ENCODE results near the gene PCDH9.

Gene PCDH9

DNA sequence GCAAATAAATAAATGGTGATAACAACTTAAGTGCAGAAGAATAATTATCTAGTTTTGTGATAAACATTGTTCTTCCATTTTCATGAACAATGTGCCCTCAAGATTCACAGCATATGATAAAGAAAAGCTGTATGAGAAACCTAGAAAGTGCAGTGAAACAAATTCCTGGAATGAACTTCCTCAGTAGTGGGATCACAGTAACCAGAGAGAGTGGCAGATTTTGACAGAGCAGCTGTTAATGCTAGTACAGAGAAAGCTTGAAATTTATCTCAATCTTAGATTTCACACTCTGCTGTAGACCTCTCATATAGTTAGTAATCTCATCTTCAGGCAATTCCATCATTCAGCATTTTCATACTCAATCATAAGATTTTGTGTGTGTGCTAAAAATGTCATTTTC is 664.9 kb downstream of the PCDH9 start:
- DNase-seq (ENCODE audit: low spot score), result no peak

DNA sequence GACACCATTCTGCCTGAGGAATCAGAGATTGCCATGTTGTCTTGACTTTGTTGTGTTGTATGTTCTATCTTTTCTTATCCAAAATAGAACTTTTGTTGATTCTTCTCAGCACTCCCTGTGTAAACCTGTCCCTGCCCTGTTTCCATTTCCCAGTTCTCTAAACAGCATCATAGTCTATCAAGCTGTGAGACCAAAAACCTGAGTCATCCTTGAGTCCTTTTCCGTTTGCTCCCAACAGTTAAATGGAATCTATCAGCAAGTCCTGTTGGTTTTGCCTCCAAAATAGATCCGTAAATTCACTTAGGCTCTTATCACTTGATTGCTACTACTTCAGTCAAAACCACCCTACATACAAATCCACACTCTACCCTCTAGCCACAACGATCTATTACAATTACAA is 667.1 kb downstream of the PCDH9 start:
- DNase-seq (ENCODE audit: low spot score), result no peak

DNA sequence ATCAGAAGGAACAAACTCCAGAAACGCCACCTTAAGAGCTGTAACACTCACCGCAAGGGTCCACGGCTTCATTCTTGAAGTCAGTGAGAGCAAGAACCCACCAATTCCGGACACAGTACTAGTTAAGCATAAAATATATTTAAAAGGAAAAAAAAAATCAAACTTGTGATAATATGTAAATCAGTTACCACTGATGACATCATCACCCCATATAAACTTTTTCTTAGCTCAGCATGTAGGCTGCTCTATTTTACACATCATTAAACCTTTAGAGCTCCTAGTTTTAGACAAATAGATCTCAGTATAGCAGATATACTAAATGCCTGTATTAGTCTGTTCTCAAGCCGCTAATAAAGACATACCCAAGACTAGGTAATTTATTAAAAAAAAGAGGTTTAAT is 668.1 kb downstream of the PCDH9 start:
- no peak for DNase-seq (ENCODE audit: low spot score)

DNA sequence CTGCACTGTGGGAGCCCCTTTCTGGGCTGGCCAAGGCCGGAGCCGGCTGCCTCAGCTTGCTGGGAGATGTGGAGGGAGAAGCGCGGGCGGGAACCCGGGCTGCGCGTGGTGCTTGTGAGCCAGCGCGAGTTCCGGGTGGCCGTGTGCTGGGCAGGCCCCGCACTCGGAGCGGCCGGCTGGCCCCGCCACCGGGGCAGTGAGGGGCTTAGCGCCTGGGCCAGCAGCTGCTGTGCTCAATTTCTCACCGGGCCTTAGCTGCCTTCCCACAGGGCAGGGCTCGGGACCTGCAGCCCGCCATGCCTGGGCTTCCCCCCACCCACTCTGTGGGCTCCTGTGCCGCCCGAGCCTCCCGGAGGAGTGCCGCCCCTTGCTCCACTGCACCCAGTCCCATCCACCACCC is 669.1 kb downstream of the PCDH9 start:
- no peak for DNase-seq (ENCODE audit: low spot score)

DNA sequence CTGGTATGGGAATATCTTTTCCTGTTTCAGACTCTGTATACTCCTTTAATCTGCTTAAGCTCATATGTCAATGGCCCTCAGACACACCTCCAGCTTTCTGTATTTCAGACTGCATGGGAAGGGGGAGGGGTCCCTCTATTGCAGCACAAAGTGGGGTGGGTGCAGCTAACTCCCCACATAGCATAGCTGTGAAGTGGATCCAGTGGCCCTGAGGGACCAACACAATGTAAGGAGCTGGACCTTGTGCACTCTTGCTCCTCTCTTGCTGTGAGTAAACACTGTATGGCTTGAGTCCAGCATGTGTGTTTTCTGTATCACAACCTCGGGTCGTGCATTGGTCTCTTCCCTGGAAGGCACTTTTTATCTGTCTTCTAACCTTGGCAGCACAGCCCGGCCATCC is 669.9 kb downstream of the PCDH9 start:
- no peak for DNase-seq (ENCODE audit: low spot score)

DNA sequence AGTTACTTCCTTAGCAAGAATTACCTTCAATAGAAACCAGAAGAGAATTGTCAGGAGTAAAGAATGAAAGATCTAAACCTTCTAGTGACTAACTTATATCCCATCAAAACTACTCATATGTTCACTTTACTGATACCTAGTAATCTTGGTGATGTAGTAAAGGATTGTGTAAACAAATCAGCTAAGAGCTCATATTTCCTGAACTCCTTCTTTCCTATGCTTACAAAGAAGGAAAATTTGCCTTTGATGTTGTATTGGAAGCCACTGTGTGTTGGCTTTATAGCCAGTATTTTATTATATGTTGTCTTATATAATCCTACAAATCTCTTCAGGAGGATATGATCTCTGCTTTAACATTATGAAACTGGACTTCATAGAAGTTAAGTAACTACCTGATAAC is 671.0 kb downstream of the PCDH9 start:
- no peak for DNase-seq (ENCODE audit: low spot score)

DNA sequence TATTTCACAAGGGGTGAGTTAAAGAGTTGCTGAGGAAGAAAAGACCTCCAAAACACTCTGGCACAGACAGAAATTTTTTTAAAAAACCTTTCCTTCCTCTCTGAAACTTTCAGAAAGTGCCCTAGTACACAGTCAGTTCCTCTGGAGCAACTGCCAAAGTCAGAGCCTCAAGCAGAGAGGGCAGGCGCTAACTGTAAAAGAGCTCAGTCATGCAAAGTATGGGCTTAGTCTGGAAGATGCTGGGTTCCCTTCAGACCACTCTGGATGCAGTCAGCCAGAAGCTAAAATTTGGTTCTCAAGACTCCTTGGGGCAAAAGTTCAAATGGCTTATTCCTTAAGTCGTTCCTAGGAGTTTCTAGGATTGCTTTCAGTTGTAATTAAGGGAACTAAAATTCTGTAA is 671.6 kb downstream of the PCDH9 start:
- DNase-seq (ENCODE audit: low spot score), result no peak

DNA sequence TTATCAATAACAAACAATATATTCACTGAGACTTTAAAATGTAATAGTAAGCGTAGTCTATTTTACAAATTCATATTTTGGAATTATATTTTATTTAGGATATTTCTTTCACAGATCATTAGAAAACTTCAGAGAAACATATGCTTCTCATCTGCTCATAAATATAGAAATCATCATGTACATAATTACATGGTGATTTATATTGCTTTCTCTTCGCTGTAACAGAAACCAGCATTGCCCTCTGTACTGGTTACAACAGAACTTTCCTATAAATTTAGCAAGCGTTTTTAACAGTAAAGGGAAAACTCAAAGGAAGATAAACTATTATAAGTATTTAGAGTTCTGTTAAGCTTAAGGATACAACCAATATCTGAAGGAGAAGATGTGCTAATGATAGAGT is 672.8 kb downstream of the PCDH9 start:
- no peak for DNase-seq (ENCODE audit: low spot score)

DNA sequence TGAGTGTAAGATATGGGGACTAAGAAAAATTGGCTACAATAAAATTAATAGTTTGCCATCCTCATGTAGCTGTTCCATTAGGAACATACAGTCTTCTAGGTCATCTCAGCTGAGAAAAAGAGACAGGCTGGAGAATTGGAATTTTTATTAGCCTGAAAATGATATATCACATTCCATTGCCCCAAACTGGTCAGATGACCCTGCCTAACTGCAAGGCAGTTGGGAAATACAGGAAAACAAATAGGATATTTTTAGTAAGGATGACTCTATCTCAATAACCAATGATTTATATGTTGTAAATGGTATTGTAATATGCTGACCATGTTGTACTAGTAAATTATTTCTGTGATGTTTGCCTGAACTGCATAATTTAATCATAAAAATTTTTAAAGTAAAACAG is 673.8 kb downstream of the PCDH9 start:
- DNase-seq (ENCODE audit: low spot score), result no peak

DNA sequence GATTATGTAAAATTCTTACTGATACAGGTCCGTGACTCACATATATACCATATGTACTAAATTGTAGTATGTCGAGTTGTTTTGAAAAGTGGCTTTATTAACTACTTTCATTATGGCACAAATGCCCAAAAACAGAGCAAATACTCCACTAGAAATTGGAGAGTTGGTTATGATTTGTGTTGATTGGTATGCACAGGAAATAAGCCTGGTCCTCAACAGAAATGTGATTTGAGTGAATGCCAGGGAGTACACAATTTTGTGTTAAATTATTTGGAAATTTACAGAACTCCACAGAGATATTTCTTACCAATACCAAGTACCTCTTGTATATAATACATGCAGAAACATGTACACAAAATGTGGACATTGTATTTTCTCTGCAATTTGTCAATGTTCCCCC is 676.7 kb downstream of the PCDH9 start:
- DNase-seq (ENCODE audit: low spot score), result no peak

DNA sequence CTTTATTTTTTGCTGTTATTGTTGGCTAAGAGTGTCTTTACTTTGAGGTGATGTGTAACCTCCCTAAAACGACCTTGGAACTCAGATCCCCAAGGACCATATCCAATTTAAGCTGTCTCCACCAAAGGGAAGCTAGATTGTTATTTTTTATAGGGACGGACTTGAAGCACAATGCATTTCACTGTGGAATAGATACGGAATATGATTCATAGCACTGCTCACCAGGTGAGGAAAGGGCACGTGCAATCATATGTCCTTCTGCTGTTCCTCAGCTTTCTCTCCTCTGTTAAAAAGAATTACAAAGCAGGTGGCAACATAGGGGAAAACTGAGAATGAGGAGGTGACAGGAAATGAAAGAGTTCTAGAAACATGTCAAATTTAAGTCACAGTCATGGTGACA is 679.0 kb downstream of the PCDH9 start:
- DNase-seq (ENCODE audit: low spot score), result no peak

DNA sequence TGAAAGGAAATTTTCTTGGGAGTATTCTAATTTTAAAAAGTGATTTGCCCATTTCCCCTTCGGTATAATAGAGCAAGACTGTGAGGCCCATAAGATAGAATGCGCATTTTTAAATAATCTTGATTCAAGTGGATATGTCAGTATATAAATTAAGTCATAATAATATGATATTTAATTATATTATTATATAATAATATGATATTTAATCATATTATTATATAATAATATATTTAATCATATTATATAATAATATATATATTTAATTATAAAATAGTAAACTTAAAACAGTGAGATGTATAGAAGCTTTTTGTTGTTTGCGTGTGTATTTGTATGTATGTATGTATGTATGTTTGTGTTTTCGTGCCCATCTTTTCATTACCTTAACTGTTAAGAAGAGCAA is 682.5 kb downstream of the PCDH9 start:
- DNase-seq (ENCODE audit: low spot score), result no peak

DNA sequence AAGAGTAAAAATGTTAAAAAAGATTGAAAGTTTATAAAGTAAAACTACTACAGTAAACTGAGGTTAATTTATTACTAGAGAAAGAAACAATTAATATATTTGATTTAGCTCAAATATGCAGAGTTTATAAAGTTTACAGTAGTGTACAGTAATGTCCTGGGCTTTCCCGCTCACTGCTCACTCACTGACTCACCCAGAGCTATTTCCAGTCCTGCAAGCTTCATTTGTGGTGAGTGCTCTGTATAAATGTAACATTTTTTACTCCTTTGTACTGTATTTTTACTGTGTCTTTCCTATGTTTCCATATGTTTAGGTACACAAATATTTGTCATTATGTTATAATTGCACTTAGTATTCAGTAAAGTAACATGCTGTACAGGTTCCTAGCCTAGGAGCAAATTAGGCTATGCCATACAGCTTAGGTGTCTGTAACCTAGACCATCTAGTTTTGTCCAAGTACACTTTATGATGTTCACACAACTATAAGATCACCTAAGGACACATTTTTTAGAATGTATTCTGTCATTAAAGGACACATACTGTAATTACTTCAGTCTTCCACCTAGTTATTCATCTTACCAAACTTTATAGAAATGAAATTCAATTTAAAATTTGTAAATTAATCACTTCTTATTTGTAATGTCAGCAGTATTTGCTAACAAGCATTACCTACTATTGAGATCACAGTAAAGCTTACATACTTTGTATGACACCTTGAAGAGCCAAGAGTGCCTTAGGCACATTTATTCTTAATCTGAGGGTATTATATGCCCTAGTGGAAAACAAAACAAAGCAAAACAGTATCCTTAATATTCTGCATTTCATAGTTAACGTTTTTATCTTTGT is 683.4 kb downstream of the PCDH9 start:
- no peak for DNase-seq (ENCODE audit: low spot score)

DNA sequence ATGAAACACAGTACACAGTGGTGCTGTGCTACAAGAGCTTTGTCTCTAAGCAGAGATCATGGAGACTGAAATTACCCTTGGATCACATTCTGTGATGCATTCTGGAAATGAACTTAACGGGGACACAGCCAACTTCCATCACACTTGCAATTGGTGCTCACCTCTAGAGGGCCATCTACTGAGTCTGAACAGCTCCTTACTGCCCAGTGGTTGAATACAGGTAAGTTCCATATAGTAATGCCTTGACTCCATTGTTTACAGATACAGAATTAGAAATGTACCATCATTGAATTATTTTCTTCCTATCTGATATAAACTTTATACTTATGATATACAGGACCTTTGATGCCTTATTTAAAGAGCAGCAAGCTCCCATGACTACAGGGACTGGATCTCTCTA is 686.4 kb downstream of the PCDH9 start:
- no peak for DNase-seq (ENCODE audit: low spot score)

DNA sequence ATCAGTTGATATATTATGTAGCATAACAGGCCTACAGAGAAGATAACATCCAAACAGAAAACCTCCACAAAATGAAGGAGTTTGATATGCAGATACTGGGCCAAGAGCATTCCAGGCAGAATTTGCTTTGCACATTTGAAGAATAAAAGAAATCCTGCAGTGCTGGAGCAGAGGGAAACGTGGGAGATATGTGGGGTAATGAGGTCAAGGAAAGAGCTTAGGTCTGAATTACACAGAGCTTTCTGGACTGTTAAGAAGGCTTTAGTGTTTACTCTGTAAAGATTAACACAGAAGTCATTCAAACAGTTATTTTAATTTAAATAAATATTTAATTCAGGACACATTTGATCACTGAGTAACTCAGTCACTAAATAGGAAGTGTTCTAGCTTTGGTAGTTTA is 692.7 kb downstream of the PCDH9 start:
- DNase-seq (ENCODE audit: low spot score), result no peak

DNA sequence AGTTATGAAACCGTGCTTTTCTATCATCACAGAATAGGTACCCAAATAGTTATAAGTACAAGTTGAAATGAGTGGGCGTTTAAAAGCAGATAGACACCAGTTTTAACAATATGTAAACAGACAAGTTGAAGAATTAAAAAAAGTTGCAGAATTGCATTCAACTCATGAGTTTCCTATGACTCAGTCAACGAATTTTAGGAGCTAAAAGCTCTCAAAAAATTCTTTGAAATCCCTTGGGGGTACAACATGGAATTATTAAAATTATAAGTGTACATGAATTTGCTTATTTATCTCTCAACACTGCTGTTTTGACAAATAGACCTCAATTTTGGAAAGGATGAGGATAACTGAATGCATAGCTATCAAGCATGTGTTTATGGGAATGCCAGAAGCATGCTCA is 693.4 kb downstream of the PCDH9 start:
- no peak for DNase-seq (ENCODE audit: low spot score)

DNA sequence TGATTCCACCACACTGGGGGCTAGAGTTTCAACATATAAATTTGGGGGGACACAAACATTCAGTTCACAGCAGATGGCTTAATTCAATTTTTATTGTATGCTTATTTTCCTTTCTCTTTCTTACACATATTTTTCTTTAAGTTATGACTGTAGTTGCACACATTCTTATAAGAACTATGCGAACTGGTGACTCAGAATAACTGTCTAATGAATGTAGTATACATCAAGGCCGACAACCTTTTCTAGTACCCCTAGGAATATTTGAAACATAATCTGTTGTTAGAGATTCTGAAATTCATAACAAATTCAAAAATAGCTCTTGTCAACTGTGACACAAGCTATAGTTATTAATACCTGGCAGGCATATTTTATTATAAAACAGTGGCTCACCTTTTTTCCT is 695.6 kb downstream of the PCDH9 start:
- no peak for DNase-seq (ENCODE audit: low spot score)

DNA sequence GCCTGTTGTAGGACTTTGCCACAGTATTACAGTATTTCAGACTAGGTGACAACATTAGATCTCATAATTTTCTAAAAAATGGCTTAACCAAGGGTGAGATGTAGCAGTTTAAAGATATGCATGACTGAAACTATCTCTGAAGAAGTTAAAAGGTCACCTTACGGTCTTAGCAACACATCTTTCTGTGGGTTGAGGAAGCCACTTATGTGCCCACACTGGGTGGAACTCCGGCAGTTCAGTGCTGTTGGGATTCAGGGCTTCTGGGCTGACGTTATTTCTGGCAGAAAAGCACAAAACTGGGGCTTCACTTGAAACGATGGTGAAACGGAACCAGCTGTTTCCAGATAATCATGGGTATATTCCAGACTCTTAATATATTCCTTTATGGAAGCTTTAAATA is 697.3 kb downstream of the PCDH9 start:
- no peak for DNase-seq (ENCODE audit: low spot score)

DNA sequence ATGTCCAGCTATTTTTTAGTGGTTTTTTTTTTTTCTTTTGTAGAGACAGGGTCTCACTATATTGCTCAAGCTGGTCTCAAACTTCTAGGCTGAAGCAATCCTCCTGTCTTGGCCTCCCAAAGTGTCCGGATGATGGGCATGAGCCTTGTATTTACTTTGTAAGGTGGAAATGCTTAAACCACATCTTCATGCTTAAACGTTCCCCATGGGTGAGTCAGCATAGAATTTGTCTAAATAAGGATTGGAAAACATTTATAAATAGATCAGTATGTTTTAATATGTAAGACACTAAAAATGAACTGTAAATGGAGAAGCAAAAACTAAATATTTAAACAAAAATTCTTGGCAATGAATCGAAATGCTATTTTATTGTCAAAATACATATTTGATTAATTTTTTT is 698.0 kb downstream of the PCDH9 start:
- DNase-seq (ENCODE audit: low spot score), result no peak

DNA sequence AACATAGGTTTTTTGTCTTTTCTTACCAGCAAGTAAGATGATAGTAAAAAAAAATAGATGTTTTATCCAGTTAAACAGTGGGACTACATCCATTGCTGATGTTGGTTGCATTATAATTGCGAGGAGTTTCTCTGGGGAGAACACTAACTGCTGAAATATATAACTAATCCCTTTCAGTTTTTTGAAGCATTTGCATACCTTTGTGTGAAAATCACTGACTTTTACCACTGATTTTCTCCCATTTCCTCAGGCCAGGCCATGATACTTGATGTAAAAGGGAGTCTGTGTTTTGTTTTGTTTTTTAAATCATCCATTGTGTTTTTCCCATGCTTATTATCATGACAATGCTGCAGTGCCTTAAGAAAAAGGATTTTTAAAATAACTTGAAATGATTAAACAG is 699.5 kb downstream of the PCDH9 start:
- no peak for DNase-seq (ENCODE audit: low spot score)

DNA sequence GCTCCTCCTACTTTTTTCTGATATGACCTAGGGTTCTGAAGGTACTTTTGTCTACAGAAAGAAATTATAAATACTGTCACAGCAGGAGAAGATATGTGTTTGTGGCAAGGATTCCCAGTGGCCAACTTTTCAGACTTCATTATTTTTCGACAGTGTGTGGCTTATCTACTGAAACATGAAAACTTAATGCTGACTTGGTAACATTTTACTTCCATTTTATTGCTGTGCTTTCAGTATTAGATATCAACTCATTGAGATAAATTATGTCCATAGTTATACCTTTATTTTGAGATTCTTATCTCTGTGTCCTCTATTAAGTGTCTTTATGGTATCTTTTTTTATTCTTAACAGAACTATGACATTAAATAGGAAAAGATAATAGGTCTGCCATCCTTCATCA is 700.0 kb downstream of the PCDH9 start:
- no peak for DNase-seq (ENCODE audit: low spot score)

DNA sequence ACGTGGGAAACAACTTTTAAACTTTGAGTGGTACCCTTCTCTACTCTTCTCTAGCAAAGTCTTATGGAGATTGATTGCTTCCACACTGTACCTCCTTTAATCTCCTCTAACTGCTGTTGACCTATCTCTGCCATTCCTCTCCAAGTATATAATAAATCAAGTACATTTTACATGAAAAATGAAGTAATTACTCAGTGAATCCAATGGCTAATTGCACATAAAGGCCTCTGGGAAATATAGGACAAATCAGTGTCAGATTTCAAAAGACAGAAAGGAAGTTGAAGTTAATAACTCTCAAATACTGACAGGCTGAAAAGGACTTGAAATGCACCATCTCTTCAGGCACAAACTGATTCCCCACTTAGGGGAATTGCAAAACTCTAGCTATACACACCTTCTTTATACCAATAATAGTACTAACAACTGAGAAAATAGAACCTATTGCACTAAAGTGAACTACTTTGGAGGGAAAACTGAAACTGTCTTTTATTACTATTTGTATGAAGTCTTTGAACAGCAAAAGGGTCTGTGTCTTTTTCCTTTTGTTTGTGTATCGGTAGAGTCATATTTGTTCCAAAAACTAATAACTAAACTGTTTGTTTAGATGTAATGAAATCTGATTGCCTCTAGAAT is 701.1 kb downstream of the PCDH9 start:
- no peak for DNase-seq (ENCODE audit: low spot score)

DNA sequence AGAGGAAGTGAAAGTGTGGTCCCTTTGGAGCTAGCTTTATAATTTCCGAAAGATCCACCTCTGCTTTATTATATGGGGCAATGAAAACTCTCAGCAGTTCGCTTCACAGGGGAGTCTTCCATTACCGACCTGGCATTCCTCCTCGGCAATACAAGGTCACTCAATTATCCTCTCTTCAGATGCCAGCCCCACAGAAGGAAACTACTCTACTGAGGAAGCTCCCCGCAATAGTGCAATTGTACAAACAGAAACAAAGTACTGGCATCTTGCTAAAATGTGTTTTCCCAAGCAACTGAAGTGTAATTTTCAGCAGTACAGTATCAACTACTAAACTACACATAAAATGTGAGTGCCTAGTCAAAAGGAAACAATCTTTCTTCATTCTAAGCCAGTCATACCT is 702.0 kb downstream of the PCDH9 start:
- DNase-seq (ENCODE audit: low spot score), result no peak

Measured in CD4-positive, alpha-beta T cell treated with Interleukin-6 at 100 ng/mL for 8 hours (primary cell).